SU-DHL-6 (cell line): ENCODE results near the gene TCF12.

Experiments used
- EZH2phosphoT487 ChIP-seq: fragments of 200-600 bp; sonication (generic), shearing (Covaris generic); conservative IDR thresholded peaks from 2 replicates; pipeline ENCODE4 v1.6.1; 2018; ENCODE audit warnings: mild to moderate bottlenecking, antibody characterized with exemption, low read length, moderate library complexity, mixed read lengths
- TF ChIP-seq, protein P1 (sequence below): fragments of 200-600 bp; sonication (generic); IDR thresholded peaks from one replicate; pipeline ENCODE4 v1.5.1; 2017; ENCODE audit warnings: antibody characterized with exemption, mild to moderate bottlenecking, low read length, moderate library complexity; ENCODE audit not compliant: insufficient read depth, poor library complexity, severe bottlenecking

DNA sequence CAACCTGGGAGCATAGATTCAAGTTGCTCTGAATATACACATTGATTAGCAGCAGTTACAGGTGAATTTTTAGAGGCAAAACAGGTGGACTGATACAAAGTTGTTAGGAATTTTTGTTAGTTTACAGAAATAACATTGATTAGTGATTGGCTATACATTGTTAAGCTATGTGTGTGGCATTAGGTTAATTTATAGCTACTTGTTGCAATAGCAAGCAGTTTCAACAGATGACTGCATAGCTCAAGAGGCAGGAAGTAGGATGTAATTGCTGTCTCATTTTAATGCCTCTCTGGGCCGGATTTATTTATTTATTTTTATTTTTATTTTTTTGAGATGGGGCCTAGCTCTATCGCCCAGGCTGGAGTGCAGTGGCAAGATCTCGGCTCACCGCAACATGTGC, 99.7 kb downstream of the TCF12 start:
- TF ChIP-seq, protein P1, sequence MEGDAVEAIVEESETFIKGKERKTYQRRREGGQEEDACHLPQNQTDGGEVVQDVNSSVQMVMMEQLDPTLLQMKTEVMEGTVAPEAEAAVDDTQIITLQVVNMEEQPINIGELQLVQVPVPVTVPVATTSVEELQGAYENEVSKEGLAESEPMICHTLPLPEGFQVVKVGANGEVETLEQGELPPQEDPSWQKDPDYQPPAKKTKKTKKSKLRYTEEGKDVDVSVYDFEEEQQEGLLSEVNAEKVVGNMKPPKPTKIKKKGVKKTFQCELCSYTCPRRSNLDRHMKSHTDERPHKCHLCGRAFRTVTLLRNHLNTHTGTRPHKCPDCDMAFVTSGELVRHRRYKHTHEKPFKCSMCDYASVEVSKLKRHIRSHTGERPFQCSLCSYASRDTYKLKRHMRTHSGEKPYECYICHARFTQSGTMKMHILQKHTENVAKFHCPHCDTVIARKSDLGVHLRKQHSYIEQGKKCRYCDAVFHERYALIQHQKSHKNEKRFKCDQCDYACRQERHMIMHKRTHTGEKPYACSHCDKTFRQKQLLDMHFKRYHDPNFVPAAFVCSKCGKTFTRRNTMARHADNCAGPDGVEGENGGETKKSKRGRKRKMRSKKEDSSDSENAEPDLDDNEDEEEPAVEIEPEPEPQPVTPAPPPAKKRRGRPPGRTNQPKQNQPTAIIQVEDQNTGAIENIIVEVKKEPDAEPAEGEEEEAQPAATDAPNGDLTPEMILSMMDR, result no peak
- TF ChIP-seq EZH2phosphoT487, result no peak
